Raji (cell line): Measurements from ENCODE around the gene RABEP1.

Experiments used
- POLR2A ChIP-seq: IDR thresholded peaks from 2 replicates; pipeline ENCODE4 v1.6.1; 2011; ENCODE audit warnings: low read depth, low read length, control low read depth; ENCODE audit not compliant: insufficient read depth

RABEP1 gene

DNA sequence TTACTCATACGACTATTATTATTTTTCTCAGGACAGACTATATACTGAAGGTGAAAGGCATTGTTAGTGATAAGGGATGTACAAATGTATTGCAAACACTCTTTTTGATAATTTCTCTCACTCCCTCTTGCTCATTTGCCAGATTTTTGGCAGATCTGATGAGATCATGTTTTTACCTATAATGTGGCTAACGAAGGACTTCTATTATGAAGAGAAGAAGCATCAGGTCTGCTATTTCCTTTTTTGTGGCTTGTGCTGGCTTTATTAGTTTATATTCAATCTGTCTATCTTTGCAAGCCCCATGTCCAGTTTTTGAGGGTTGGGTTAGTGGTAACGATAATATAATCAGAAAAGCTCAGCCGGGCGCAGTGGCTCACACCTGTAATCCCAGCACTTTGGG, 25.0 kb upstream of the RABEP1 start:
- no peak for TF ChIP-seq POLR2A

DNA sequence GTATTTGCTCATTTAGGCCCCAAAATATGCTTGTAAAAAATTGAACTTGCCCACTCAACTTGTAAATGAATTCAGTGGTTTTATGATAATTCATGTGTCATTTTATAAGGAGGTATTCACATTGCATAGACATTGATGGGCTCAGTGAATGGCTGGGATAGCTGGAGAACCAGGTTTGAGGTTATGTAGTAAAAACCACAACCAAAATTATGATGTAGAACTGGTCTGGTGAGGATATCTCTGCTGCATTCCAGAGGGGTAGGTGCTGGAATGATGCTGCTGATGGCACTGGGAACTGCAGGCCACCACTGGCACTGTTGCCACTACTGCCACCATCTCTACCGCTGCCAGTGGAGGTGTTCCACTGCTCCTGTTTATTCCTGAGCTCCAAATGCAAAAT, 21.5 kb upstream of the RABEP1 start:
- TF ChIP-seq POLR2A: no peak

DNA sequence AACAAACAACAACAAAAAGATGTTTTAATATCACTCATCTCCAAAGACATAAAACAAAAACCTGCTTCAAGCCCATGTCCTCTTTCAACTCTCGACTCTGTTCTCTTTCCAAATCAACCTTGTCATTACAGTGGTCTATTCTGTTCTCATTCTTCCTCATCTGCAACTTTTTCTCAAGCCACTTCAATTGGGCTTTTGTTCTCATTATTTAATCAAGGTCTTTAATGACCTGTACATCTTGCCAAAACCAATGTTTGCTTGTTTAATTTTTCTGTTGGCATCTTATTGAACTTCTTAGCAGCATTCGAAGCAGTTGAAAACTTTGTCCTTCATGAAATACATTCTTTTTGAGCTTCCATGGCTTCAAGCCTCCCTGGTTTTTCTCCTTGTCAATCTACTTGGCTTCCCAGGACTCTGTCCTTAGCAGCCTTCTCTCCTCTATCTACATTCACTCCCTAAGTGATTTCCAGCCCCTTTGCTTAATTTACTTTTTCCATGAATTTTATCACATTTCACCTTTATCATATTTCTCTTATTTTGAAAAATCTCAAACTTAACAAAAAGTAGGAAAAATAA, 19.6 kb upstream of the RABEP1 start:
- no peak for TF ChIP-seq POLR2A

DNA sequence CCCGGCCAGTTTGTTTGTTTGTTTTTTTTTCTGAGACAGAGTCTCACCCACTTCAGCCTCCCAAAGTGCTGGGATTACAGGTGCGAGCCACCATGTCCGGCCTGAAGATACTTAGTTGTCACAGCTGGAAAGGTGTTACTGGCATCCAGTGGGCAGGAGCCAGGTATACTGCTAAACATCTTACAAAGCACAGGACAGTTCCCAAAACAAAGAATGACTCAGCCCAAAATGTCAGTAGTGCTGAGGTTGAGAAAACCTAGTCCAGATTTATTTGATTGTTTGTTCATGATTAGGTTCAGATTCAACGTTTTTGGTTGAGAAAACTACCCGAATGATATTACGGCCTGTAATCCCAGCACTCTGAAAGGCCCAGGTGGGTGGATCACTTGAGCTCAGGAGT, 18.6 kb upstream of the RABEP1 start:
- no peak for TF ChIP-seq POLR2A

DNA sequence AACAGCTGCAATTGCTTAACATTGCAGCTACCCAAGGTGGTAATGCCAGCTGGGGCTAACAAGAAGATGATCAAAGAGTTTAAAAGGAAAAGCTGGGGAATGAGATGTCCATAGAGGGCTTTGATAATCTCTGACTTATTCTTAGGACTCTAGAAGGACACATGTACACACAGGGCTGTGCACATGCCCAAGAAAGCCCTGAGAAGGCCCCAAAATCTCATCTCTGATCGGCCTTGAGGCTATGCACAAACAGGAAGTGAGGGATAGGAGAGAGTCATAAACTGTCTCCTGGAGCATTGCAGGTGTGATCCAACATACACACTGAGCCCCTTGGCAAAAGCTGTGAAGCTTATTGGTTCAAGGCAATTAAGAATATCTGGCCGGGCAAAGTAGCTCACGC, 17.2 kb upstream of the RABEP1 start:
- TF ChIP-seq POLR2A: no peak

DNA sequence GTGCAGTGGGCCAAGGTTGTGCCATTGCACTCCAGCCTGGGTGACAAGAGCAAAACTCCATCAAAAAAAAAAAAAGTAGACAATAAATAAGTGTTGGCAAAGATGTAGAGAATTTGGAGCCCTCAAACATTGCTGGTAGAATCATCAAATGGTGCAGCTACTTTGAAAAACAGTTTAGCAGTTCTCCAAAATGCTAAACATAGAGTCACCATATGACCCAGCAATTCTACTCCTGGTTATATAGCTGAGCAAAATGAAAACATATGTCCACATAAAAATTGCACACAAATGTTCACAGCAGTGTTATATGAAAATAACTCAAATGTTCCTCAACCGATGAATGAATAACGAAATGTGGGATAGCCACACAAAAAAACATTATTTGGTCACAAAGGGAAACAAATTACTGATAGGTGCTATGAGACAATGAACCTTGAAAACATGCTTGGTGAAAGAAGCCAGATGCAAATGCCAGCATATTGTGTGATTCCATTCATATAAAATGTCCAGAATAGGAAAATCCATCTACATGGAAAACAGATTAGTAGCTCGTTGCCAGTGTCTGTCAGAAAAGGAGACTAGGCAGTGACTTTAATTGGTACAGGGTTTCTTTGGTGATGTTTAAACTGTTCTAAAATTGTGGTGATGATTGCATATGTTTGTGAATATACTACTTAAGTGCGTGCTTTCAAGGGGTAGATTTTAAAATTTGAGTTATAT, 12.7 kb upstream of the RABEP1 start:
- TF ChIP-seq POLR2A: no peak

DNA sequence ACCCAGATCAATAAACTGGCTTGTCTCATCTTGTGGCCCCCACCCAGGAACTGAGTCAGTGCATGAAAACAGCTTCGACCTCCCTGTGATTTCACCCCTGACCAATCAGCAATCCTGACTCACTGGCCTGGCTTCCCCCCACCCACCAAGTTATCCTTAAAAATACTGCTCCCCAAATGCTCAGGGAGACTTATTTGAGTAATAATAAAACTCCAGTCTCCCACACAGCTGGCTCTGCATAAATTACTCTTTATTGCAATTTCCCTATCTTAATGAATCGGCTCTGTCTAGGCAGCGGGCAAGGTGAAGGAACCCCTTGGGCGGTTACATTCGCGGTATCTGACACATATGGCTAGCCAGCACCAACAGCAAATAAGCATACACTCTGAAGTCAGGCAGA, 9.8 kb upstream of the RABEP1 start:
- no peak for TF ChIP-seq POLR2A

DNA sequence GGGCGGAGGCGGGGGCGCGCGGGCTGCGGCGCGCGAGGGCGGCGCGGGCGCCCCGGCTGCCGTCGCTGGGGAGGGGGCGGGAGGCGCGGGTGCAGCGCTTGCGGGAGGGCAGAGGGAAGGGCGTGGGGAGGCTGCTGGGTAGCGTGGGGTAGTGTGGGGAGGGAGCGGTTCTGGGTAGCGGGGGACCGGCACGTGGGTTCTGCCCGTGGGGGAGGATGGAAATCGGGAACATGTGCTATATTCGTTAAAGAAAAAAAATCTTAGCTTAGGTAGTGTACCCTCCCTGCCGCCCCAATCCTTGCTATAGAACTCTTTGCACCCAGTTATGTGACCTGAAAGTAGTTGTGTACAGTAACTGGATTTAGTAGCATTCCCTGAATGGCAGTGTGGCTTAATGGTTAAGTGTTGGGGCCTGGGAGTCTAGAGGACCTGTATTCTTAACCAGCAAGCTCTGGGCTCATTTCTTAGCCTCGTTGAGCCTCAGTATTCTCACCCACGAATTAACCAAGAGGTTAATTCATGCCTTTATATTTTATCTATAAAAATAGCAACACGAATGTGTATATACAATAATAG, 646 bp downstream of the RABEP1 start:
- TF ChIP-seq POLR2A: no peak; the same call in 1 of the 2 replicates

DNA sequence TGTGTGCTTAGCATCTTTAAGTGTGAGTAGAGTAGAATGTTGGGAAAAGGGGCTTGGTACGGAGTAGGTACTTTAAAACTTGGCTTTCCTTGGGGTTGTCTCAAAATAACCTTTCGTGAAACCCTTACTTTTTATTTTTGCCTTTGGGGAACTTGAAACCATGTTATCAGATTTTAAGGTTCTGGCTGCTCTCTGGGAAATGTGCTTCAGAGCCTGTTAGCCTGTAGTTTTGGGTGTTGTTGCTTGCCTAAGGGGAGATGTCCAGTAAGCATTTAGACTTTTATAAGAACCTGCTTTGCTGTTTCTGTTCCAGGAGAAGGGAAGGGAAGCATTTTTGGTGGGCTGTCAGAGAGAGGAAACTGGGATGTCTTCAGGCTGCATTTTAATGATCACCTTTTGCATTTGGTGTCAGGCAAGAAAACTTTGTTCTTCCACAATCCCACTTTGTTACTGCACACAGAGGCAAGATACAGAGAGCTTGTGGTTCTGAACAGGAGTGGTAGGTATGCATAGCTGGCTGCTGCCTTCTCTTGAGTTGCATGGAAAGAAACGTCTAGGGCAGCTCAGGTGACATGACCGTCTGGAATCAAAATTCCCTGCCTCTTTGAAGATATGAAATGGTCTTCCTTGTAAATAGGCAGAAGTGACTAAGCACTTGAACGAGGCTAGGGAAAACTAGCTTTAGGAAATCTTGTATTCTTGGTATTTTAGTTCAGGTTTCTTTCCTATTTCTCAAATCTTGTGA, 1.7 kb downstream of the RABEP1 start:
- no peak for TF ChIP-seq POLR2A

DNA sequence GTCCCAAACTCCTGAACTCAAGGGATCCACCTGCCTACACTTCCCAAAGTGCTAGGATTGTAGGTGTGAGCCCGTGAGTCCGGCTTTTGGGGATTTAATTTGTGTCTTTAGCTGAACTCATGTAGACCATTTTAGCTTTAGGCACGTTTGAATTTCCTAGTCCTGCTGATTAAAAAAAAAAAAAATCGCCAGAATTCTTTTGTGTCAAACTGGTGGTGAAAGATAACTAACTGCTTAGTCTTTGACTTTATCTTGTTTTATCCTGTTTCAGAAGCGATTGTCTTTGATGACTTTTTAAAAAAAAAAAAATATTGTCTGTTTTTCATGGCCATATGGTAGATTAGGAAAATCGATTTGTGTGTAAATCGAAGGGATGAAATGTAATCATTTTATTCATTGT, 2.6 kb downstream of the RABEP1 start:
- TF ChIP-seq POLR2A: no peak

DNA sequence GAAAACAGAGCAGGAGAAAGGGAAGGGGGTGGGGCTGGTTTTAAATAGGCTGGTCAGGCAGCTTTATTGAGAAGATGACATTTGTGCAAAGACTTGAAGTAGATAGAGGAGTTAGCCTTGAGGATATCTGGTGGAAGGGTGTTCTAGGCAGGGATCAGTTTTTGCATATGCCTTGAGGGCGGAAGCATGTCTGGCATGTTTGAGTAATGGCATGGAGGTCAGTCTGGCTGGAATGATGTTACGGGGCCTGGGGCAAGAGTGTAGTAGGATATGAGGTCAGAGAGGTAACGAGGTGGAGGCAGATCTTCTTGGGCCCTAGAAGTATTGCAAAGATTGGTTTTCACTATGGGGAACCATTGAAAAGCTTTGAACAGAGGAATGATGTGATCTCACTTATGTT, 4.8 kb downstream of the RABEP1 start:
- no peak for TF ChIP-seq POLR2A

DNA sequence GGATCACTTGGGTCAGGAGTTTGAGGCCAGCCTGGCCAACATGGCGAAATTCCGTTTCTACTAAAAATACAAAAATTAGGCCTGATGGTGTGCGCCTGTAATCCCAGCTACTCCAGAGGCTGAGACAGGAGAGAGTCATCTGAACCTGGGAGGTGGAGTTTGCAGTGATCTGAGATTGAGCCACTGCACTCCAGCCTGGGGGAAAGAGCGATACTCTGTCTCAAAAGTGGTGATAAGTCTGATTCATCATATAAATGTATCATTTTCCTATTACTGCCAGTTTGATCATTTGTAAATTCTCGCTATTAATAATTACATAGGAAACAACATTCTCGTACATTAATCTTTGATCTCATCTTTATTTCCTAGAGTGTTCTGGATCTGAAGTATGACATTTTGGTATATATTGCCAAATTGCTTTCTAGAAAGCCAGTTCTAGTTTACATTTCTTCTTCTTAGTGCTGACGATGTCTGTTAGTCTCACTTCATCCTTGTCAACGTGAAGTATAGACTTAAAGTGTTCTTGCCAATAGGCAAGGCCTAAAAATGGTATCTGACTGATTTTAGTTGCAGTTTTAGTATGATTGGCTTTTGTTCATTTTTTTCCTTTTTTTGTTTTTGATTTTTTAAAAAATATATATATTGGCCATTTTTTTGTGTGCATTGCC, 9.7 kb downstream of the RABEP1 start:
- no peak for TF ChIP-seq POLR2A

DNA sequence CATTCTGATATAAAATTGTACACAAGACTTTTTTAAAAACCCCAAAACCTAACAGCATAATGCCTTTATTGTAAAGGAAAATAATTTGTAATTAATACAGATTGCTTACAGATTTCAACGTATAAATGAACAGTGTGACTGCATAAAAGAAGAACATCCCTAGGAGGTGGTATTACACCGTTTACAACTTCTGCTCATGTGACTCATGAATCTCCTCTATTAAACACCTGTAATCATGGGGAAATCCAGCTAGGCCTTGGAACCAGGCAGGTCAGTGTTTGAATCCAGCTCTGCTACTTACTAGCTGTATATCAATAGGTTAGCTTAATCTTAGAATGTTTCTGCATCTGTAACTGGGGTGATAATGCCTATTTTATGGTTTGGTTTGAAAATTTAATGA, 15.2 kb downstream of the RABEP1 start:
- no peak for TF ChIP-seq POLR2A

DNA sequence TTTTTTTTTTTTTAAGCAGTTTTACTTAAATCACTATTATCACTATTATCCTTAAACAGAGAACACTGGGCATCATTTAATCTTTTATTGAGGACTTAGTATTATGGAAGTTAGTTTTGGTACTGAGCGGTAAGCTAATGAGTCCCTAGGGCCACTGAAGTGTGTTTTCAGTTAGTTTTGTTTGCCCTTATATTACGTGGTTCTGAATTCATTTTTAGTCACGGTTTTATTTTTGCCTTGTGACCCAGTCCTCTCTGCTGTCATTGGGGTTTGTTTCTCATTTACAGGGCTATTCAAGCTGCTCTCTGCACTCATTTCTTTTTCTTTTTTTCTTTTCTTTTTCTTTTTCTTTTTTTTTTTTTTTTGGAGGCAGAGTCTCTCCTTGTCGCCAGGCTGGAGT, 17.3 kb downstream of the RABEP1 start:
- TF ChIP-seq POLR2A: no peak

DNA sequence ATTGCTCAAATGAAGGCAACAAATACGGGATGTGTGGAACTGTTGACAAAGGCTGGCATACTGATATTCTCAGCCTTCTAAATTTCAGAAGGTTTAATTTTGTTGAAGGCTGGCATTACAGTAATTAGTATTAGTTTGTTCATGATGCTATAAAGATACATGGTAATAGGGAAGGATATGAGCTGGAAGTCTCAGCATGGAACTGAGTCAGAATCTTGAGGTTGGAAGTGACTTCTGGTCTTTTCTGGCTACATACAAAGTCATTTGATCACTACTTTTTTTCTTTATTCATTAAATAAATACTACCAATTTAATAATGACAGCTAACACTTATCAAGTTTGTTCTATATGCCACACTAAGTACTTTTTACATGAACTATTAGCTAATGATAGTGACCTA, 22.6 kb downstream of the RABEP1 start:
- TF ChIP-seq POLR2A: no peak

DNA sequence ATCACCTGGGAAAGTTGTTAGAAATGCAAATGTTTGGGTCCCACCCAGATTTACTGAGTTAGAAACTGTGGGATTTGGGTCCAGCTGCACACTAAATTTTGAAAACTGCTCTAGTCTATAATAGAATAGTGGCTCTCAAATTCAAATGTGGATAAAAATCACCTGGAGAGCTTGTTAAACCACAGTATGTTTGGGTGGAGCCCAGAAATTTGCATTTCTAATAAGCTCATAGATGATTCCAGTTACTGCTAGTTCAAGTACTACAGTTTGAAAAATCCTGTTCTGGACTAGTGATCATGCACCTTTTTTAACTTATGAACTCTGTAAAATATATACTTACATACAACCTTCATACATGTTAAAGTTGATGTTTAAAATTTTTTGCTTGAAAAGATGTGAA, 27.8 kb downstream of the RABEP1 start:
- no peak for TF ChIP-seq POLR2A

DNA sequence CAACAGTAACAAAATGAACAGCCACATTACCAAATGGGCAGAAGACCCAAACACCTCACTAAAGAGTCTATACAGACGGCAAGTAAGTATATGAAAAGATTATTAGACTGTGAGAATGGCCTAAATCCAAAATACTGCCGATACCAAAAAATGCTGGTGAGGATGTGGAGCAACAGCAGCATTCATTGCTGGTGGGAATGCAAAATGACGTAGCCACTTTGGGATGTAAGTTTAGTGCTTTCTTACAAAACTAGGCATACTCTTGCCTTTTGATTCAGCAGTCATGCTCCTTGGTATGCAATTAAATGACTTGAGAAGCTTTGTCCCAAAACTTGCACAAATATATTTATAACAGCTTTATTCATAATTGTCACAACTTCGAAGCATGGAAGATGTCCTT, 43.8 kb downstream of the RABEP1 start:
- TF ChIP-seq POLR2A: no peak
